Activated T-cell treated with anti-CD3 and anti-CD28 coated beads, Interleukin-2, amount 50 U/mL, for 48 hours (primary cell): ENCODE measurements around the gene TK2.
"Not testable (repeated sequence)": the region's sequence is repeated elsewhere in the genome, so short reads cannot be mapped to it uniquely, and the experiment has no call there.

Source experiments
- DNase-seq, 2 experiments: peaks; one replicate each; pipeline ENCODE4 v3.0.0-alpha.2; 2020

TK2 gene

DNA sequence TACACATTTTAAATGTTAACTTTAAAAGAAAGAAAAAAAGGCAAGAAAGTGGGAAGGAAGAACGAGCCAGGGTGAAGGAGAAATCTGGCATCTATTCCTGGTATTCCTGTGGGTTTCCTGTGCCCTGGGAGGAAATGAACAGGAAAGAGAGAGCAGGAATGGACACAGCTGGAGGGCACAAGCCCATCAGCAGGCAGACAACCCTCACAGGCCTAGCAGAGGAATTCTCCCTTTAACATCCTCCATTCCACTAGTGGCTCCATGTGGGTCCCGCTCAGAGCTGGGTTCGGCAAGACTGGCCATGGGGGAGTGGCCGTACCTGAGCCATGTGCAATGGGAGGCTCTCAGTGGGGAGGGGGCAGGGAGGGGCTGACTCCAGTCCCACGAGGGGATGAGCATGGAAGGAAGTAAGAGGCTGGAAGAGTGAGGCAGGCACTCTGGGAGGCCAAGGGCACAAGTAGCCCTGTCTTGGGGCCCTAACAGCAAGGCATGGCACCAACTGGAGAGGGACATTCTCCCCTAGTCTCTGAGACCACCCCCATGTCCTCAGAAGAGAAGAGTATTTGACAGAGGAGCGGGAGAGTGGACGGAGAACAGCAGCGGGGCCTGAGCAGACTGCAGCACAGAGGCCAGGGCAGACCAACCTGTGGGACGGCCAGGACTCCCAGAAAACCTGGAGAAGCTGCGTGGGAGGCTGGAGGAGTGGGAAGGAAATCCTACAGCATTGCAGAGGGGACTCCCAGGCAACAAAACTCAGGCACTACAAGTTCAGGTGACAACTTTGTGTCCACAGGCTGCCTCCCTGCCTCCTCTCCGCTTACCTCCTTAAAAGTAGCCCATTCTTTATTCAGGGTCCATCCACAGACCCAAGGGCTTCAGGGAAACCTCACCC is 30.2 kb downstream of the TK2 start:
- DNase-seq: no peak

DNA sequence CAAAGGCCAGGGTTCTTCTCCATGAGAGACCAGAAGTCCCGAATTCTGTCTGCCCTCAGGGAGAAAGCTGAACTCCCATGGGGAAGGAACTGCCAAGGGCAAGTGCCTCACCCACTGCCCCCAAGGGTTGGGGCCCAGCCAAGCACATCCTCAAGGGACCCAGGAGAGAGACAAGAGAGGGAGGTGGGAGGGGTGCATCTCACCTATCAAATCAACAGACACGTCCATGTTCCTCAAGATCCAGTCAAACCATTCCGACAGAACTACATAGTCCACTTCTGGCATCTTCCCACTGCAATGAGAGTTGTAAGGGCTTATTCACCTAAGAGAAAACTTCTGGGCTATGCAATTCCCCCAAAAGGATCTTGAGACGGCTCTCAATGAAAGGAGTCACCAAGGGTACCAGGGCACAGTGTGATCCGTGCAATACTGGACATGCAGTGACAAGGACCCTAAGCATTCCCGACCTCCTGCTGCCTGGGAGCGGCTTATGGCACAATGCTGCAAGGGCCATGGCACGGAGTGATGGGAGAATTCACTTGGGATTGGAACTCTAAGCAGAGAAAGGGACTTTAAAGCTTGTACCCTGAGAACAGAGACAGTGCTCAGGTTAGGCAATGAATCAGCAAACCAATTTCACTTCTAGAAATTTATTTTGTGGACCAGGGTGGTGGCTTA is 32.2 kb downstream of the TK2 start:
- DNase-seq: peak in 1 of 2 experiments; percentile 43

DNA sequence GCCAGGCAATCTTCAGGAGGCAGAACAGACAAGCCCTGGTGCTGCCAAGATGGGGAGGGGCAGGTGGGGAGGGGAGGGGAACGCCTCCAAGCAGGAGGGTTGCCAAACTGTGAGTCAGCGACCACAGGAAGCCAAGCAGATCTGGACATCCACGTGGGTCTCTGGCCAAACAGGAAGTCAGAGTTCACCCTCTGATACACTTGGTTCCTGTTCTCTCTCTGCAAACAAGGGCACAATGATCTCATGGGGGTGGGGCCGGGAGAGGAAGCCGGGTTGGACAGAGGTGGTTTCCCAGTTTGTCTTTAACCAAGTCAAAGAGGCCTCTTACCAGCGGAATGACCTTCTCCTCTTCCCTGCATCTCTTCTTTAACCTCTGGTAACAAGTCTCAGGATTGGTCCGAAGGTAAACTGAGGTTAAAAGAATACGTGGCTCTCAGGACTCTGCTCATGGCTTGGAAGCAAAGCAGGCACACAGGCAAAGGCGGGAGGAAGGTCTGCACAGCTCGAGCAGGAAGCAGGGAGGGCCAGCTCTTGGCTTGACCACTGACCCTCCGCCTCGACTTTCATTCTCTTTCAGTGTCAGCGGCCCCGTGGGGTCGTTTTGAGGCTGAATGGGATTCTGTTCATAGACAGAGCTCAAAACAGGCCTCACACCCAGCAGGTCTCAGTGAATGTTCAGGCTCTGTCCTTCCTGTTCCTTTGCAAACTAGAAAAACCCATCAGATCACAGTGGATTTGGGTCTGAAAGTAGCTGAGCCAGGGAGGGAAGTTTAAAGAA is 32.9 kb downstream of the TK2 start:
- DNase-seq: peak; percentile 87 to 88

DNA sequence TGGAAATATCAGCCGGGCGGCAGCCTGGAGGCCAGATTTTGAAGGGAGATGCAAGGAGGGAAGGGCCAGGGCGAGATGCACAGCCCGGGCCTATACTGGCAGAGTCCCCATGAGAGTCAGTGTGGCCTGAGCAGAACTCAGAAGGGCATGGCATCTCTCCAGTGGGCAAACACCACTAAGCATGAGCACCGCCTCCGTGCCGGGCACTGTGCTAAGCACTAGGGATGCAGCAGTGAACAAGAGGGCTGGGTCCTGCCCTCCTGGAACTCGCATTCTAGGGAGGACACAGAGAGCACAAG is 33.5 kb downstream of the TK2 start:
- no peak for DNase-seq

- DNase-seq: peak; percentile 47 to 57
Observed at GRCh38 chr16:66515596-66516508, 34.1 kb downstream of the TK2 start.

- DNase-seq: not testable (repeated sequence)
Observed at GRCh38 chr16:66514980-66515595, 34.8 kb downstream of the TK2 start.

GRCh38 chr16:66514391-66514790 is 35.5 kb downstream of the TK2 start:
- DNase-seq: not testable (repeated sequence)

GRCh38 chr16:66513111-66513723 is 36.7 kb downstream of the TK2 start:
- DNase-seq: no peak

GRCh38 chr16:66512272-66513110 is 37.4 kb downstream of the TK2 start:
- DNase-seq: no peak

GRCh38 chr16:66511602-66512271 is 38.2 kb downstream of the TK2 start:
- no peak for DNase-seq

- DNase-seq: no peak
Observed at GRCh38 chr16:66510711-66511601, 39.0 kb downstream of the TK2 start.

DNA sequence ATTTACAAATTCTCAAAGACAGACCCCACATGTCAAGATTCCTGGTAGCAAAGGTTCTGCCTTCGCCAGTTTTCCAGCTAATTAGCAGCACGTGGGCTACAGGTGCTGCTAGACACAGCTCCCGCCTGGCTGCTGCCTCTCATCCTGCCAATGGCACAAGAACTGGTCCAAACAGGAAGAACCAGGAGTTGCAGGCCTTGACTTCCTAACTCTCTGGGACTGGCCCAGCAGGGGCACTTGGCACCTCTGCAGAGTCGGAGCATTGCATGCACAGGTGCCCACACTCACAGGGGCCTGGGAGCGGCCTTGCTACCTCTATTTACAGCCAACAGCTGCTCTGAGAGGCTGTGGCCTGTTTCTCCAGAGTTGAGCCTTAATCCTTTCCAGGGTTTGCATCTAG is 39.6 kb downstream of the TK2 start:
- no peak for DNase-seq

GRCh38 chr16:66509576-66509975 is 40.3 kb downstream of the TK2 start:
- DNase-seq: no peak

DNA sequence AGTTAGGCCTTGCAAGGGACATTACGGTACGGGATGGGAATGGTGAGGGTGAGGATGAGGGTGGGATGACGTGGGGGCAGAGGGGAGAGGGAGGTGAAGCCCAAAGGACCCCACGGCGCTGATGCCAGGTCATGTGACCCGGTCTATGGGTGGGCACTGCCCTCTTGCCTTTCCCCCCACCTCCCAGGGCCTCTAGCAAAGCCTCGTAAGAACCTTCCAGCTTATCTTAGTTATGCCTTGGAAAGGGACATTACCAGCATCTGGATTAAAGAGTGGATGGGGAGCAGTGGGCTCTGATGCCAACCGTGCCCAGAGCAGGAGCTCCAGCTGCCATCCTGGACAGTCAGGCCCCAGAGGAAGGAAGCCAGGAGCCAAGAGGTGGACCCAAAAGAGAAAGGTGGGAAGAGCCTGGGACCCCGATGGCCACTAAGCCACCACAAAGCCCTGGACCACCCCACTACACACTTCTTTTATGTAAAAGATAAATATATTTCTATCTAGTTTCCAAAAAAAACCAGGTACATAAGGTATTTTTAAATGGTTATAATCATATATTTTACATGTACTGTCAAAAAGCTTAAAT is 40.9 kb downstream of the TK2 start:
- no peak for DNase-seq

DNA sequence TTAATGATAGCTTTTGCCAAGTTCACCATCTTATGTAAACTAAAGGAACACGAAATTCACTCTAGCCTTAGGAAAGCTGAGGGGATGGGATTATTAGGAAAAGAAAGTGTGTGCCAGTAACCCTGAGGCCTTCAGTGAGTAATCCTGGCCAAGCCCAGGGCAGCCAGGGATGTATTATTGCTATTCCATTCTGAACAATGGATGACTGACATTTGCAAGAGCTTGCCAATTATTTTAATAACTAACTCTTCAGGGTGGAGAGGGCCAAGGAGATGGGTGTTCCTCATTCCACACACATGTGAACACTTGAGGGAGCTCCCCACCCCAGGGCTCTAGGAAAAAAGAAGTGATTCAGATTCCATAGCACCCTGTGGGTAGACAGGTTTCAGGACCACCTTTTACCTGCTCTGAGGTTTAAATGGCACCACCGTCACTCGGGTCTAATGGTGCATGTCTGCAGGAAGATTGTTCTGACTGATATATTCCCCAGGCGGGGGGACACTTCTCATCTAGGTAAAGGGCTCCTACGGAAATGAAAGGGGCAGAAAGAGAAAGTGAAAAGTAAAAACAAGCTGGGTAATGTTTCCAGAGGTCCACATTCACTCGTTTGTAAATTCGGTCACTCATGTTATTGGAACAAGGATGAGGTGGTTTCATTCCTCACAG is 41.5 kb downstream of the TK2 start:
- DNase-seq: no peak

DNA sequence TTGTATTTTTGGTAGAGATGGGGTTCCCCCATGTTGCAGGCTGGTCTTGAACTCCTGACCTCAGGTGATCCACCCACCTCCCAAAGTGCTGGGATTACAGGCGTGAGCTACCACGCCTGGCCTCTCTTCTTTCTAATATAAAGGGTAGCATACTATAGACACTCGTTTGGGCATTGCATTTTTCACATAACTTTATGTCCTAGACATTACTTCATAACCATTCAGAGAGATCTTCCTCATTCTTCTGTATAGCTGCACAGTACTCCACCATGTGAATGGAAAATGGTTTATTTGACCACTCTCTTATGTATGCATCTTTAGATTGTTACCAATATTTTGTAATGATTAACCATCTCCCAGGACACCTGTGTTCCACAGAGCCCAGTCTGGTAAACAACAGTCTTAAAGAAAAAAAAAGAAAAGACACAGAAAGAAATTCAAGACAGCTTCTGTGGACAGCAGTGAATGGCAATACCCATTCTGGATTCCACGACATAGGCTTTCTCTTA is 42.1 kb downstream of the TK2 start:
- DNase-seq: no peak

DNA sequence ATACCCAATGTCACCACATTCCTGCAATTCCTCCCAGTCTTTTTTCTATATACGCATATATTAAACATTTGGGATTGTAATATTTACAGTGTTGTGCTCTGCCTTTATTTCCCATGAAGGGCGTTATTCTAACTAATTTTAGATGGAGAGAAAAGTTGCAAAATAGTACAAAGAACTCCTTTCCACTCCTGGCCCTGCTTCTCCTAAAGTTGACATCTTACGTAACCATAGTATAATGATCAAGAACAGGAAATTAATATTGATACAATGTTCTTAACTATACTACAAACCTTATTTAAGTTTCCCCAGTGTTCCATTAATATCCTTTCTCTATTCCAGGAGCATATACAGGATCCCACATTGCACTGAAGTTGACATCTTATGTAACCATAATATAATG is 46.3 kb downstream of the TK2 start:
- DNase-seq: no peak

GRCh38 chr16:66503030-66503429 is 46.9 kb downstream of the TK2 start:
- no peak for DNase-seq
